ENCODE data around the gene NKX2-1.

Gene NKX2-1

GRCh38 chr14:36506732-36507614 lies 13.1 kb downstream of the NKX2-1 start:
- Histone ChIP-seq H3K9me3 (ENCODE audit: severe bottlenecking) (peaks cover 10% of the 10 kb centered on the region), H3K27me3 (ENCODE audit: insufficient read depth, low read depth, severe bottlenecking) (peaks cover 90% of the 10 kb centered on the region), H3K36me3 (no peaks in the 10 kb centered on the region), H3K4me3 (ENCODE audit: low read depth, low read length) (no peak overlapping the region), H3K27ac (no peak overlapping the region)
- no peak for DNase-seq
- TF ChIP-seq, protein P1, sequence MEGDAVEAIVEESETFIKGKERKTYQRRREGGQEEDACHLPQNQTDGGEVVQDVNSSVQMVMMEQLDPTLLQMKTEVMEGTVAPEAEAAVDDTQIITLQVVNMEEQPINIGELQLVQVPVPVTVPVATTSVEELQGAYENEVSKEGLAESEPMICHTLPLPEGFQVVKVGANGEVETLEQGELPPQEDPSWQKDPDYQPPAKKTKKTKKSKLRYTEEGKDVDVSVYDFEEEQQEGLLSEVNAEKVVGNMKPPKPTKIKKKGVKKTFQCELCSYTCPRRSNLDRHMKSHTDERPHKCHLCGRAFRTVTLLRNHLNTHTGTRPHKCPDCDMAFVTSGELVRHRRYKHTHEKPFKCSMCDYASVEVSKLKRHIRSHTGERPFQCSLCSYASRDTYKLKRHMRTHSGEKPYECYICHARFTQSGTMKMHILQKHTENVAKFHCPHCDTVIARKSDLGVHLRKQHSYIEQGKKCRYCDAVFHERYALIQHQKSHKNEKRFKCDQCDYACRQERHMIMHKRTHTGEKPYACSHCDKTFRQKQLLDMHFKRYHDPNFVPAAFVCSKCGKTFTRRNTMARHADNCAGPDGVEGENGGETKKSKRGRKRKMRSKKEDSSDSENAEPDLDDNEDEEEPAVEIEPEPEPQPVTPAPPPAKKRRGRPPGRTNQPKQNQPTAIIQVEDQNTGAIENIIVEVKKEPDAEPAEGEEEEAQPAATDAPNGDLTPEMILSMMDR (IDR thresholded peaks at IDR 0.05; ENCODE audit: low read depth, low read length), result no peak

DNA sequence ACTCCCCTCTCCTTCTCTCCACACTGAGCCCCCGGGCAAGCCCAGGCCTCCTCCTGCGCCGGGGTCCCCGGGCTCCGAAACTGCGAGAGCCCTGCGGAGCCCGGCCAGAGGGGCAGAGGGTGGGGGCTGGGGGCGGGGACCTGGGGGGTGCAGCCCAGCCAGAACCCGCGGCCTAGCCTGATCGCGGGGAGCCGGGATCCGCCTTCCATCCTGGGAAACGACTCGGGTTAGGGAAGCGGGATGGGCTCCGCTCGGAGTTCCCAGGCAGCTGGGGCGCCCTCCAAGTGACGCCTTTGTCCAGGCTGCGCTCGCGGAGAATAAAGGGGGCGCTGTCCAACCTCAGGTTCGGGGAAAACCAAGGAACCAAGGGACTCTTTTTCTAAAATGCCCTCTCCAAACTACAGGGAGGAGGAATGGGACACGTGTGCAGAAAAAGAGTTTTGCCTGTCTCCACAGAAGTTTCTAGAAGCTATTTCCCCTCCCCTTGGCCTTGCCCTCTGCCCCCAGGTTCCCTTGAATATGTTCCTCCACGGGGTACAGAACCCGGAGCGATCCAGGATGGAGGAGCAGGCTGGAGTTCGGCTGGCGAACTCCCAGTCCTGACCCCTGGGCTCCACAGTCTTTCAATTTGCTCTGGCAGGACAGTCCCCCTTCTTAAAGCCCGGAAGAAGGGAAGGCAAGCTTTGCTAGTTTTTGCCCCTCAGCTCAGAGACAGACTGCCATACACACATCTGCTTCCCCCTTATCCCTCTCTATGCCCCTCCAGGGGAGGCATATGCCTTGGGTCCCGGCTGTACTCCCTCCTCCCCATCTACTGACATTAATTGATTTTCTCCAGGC lies 13.9 kb downstream of the NKX2-1 start:
- Histone ChIP-seq H3K4me3 (ENCODE audit: low read depth, low read length) (no peak overlapping the region), H3K27me3 (ENCODE audit: insufficient read depth, low read depth, severe bottlenecking) (peaks cover 93% of the 10 kb centered on the region), H3K9me3 (ENCODE audit: severe bottlenecking) (peaks cover 10% of the 10 kb centered on the region), H3K27ac (no peak overlapping the region), H3K36me3 (no peaks in the 10 kb centered on the region)
- TF ChIP-seq, protein P1 (IDR thresholded peaks at IDR 0.05; ENCODE audit: low read depth, low read length), result no peak
- no peak for DNase-seq

DNA sequence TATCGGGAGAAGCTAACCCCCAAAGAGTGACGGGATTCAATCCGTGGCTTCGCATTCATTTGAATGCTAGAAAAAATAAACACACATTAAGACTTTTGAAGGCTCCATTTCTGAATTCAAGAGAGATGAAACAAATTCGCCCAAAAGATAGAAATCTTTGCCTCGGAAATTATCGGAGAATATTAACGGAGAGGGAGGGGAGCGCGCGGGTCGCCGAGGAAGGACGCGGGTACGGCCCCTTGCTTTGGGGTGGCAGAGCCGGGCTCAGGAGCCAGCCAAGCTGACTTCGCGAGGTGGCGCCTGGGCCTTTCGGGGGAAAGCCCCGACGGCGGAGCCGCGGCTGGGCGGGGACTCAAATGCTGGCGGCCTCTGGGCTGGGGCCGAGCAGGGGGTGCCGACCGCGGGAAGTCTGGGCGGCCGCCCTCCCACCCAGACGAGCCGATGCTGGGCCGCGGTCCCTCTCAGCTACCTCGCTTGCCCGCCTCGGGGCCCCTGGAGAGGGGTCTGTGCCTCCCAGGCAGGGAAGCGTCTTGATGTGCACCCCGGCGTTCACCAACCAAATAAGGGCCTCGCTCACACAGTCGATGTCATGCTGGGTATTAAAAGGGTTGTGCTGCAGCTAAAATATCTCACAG lies 14.7 kb downstream of the NKX2-1 start:
- no peak overlapping the region for H3K4me3 ChIP-seq (ENCODE audit: low read depth, low read length)
- H3K9me3 ChIP-seq (ENCODE audit: severe bottlenecking), result peaks cover 10% of the 10 kb centered on the region
- no peaks in the 10 kb centered on the region for H3K36me3 ChIP-seq
- TF ChIP-seq, protein P1 (IDR thresholded peaks at IDR 0.05; ENCODE audit: low read depth, low read length), result no peak
- peaks cover 93% of the 10 kb centered on the region for H3K27me3 ChIP-seq (ENCODE audit: insufficient read depth, low read depth, severe bottlenecking)
- no peak for DNase-seq
- H3K27ac ChIP-seq, result no peak overlapping the region

DNA sequence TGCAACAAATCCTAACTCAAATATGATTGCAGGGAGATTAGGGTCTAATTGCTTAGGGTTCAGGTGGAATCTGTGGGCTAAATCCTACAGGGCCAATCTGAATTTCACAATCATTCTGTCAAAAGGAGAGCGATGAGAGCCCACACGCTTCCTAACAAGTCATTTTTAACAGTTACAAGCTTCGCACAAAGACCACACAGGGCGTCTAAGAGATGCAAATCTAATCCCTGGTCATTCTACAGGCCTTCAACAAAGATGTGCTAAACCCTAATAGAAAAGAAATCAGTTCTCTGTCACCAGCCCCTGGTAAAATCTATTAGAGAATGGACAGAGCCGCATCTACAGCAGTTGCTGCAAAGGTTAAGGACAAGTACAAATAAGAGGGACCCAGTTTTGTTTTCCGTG lies 15.3 kb downstream of the NKX2-1 start:
- Histone ChIP-seq H3K27me3 (ENCODE audit: insufficient read depth, low read depth, severe bottlenecking) (peaks cover 92% of the 10 kb centered on the region), H3K27ac (no peak overlapping the region), H3K4me3 (ENCODE audit: low read depth, low read length) (no peak overlapping the region), H3K9me3 (ENCODE audit: severe bottlenecking) (peaks cover 10% of the 10 kb centered on the region), H3K36me3 (no peaks in the 10 kb centered on the region)
- no peak for DNase-seq
- TF ChIP-seq, protein P1 (IDR thresholded peaks at IDR 0.05; ENCODE audit: low read depth, low read length), result no peak

- peaks cover 10% of the 10 kb centered on the region for H3K9me3 ChIP-seq (ENCODE audit: severe bottlenecking)
- no peaks in the 10 kb centered on the region for H3K36me3 ChIP-seq
- no peak overlapping the region for H3K27ac ChIP-seq
- DNase-seq, result no peak
- no peak overlapping the region for H3K4me3 ChIP-seq (ENCODE audit: low read depth, low read length)
- H3K27me3 ChIP-seq (ENCODE audit: insufficient read depth, low read depth, severe bottlenecking), result peaks cover 90% of the 10 kb centered on the region
- TF ChIP-seq, protein P1 (IDR thresholded peaks at IDR 0.05; ENCODE audit: low read depth, low read length), result no peak
Observed at GRCh38 chr14:36503771-36504741, 16.0 kb downstream of the NKX2-1 start.
